Caki2 (cell line): Measurements from ENCODE around the gene HELZ2. TPM values are rescaled to one million over a fixed set of nuclear protein-coding genes. Genes with fewer than 3 reads are reported as not detected.
"Not testable (repeated sequence)": the region's sequence is repeated elsewhere in the genome, so short reads cannot be mapped to it uniquely, and the experiment has no call there.

Source experiments
- DNase-seq: peaks from one replicate; pipeline ENCODE4 v3.0.0-alpha.2; 2015; ENCODE audit warnings: low read depth
- in situ Hi-C: cut with HindIII; loops from 2 replicates; pipeline ENCODE4 v1.10.0; 2016; ENCODE audit warnings: low sequenced_read_pairs, low pct_unique_long_range_greater_than_20kb, mixed read lengths
- total RNA-seq: library from RNA; depleted of rRNA; stranded (reverse); fragments of >200 nt; shearing (Covaris generic); gene quantifications from 2 replicates; pipeline ENCODE4 v1.2.3, GENCODE V29; 2014; ENCODE audit warnings: low replicate concordance

The HELZ2 gene
- total RNA-seq, 1 experiment from 2014 or later = 26.3 TPM

- DNase-seq, in situ Hi-C loops: not testable (repeated sequence)
These were observed 27.6 kb upstream of the HELZ2 start for GRCh38 chr20:63601679-63602078.

DNA sequence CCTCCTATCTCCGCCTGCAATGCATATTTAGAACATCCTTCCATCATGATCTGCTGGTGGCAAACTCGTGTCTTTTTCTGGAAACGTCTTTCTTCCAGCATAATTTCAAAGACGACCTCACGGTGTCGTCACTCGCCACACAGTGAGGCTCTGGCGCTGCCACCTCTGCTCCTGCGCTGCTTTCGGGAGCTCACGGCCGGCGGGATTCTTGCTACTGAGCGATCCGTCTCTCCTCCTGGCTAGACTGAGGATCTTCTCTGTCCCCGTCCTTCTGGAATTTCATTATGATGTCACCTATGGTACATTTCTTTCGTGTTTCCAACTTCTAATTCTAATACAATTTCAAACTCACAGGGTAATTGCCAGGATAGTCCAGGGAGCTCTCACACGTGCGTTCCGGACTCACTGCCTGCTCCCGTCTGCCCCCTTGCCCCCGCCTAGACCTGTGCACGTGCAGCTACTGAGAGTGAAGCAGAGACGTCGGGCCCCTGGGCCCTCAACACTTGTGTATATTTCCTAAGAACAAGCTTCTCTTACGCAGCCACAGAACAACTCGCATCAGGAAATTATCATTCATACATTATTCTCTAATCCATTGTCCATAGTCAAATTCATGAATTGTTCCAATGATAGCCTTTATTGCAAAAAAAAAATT lies 25.5 kb upstream of the HELZ2 start:
- no peak for DNase-seq
- in situ Hi-C loops = loop anchor here (25.0 kb wide), 1 partner anchor 312 kb away; the partner anchor contains the start of gene COL20A1

DNA sequence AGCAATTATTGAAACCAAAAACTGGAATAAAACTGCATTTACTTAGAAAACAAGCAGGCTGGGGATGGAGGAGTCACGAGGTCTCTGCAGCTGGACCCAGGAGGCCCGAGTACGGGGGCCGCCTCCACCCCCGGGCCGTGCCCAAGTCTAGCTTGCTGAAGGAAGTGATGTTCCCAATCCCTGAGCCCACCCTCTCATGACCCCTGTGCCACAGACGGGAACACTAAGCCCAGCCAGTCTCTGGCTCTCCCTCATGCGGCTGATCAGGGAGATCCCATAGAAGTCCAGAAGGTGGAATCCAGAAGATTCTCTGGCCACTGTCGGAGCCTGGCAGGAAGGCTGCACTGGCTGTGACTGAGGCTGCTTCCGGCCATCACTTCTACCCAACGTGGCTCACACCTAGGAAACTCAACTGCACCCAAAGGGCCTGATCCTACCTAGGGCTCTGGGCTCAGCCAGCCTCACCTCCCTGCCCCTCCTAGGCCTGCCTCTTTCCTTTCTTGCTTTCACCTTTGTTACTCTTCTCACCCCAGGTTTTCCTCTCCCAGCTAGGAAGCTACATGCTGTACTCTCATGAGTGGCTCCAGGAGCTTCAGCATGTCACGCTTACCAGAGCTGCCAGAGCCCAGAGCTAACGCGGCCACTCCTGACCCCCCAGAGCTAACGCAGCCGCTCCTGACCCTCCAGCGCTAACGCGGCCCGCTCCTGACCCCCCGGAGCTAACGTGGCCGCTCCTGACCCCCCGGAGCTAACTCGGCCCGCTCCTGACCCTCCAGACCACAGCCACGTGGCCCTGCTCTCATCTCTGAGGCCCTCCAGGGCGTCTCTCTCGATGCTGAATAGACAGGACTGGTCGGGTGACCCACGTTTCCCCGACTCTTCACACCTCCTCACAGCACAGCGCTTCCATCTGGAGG lies 24.7 kb upstream of the HELZ2 start:
- in situ Hi-C loops = loop anchor here (25.0 kb wide), 1 partner anchor 311 kb away; the partner anchor contains the start of gene COL20A1
- no peak for DNase-seq

DNA sequence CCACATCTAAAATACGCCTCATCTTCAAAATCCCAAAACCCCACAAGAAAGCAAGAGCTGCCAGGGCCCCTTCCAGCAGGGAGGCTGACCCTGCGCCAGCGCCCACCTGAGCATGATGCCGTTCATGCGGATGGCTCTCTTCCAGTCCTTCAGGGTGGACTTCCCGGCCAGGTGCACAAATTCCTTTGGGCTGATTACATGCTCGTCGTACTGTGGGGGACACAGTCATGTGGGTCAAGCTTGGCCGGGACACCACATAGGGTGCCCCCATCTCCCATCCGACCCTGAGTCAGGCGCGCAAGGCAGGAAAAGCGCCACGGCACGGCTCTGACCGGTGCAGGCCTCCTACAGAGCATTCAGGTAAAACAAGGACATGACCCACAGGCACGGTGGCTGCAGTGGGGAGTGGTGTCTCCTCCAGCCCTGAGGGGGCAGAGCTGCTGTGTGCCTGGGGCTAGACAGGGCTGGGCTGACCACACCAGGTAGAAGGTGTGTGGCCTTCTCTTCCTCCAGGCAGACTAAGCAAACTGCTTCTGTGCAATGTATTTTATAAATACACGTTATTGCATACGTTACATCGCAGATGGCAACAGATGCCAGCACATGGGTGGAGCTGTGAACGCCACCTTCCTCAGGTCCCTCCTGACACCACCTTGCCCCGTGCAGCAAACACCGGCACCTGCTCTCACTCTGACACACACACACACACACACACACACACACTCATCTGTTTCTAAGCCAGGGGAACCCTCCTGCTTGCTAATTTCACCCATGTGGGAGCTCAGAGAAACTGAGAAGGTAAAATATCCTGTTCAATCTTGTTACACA lies 23.8 kb upstream of the HELZ2 start:
- in situ Hi-C loops = loop anchor here (25.0 kb wide), 1 partner anchor 311 kb away; the partner anchor contains the start of gene COL20A1
- DNase-seq = no peak

DNA sequence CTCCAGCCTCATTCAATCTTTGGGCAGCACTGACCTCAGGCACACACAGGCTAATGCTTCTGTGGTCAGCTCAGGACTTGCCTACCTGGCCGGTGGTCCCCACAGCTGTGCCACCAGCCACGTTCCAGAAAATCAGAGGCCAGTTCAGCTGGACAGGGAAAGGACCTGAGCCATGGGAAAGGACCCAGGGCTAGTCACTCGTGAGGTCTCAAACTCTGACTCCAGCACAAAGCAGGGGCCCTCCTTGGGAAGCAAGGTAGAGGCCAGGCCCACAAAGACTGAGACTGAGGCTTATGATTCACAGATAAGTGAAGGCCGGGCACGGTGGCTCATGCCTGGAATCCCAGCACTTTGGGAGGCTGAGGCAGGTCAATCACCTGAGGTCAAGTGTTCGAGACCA lies 22.4 kb upstream of the HELZ2 start:
- DNase-seq = no peak
- in situ Hi-C loops = loop anchor here (25.0 kb wide), 1 partner anchor 309 kb away; the partner anchor contains the start of gene COL20A1

GRCh38 chr20:63595416-63596127 lies 21.5 kb upstream of the HELZ2 start:
- in situ Hi-C loops = loop anchor here (25.0 kb wide), 1 partner anchor 308 kb away; the partner anchor contains the start of gene COL20A1
- DNase-seq = no peak

GRCh38 chr20:63594043-63594561 lies 20.1 kb upstream of the HELZ2 start:
- in situ Hi-C loops = loop anchor here (25.0 kb wide), 1 partner anchor 307 kb away; the partner anchor contains the start of gene COL20A1
- DNase-seq = no peak

DNA sequence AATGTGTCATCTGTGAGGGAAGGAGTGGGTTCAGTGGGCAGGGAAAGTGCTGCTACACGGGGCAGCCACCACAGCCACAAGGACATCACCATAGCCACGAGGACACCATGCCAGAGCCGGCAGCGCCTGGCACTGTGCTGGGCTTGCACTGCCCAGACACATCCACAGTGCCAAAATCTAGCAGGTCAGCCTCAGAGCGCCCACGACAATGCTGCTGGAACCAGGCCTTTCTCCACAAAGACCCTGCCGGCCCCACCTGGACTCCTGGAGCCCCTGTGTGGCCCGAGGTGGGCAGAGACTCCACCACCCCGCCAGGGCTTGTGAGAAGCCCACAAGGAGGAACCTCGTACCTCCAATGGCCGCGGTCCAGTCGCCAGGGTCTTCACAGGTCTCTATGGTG lies 18.6 kb upstream of the HELZ2 start:
- DNase-seq = no peak
- in situ Hi-C loops = loop anchor here (25.0 kb wide), 1 partner anchor 305 kb away; the partner anchor contains the start of gene COL20A1

DNA sequence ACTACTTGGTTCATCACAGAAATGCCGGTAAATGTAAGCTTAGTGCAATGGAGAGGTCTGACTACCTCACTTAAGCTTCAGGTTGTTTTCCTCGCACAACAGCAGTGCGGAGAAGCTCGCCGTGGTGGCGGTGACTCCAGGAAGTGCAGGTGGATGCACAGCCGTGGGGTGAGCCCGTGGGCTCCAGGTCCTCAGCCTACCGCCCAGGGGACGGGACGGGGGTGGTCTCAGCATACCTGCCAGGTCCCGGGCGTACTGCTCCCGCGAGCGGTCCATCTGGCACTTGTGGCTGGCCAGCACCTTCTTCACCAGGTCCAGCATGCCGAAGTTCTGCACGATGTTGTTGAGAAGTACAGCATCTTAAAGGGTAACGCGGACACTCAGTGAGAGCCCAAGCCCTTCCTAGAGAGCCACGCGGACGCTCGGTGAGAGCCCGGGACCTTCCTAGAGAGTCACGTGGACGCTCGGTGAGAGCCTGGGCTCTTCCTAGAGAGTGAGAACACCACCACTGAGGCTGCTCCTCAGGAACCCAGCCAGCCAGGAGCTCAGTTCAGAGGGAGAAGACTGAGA lies 17.8 kb upstream of the HELZ2 start:
- no peak for DNase-seq
- in situ Hi-C loops = loop anchor here (25.0 kb wide), 1 partner anchor 305 kb away; the partner anchor contains the start of gene COL20A1

- in situ Hi-C loops = loop anchor here (25.0 kb wide), 1 partner anchor 304 kb away; the partner anchor contains the start of gene COL20A1
- DNase-seq = no peak
These were observed 17.1 kb upstream of the HELZ2 start for GRCh38 chr20:63591147-63591533.

DNA sequence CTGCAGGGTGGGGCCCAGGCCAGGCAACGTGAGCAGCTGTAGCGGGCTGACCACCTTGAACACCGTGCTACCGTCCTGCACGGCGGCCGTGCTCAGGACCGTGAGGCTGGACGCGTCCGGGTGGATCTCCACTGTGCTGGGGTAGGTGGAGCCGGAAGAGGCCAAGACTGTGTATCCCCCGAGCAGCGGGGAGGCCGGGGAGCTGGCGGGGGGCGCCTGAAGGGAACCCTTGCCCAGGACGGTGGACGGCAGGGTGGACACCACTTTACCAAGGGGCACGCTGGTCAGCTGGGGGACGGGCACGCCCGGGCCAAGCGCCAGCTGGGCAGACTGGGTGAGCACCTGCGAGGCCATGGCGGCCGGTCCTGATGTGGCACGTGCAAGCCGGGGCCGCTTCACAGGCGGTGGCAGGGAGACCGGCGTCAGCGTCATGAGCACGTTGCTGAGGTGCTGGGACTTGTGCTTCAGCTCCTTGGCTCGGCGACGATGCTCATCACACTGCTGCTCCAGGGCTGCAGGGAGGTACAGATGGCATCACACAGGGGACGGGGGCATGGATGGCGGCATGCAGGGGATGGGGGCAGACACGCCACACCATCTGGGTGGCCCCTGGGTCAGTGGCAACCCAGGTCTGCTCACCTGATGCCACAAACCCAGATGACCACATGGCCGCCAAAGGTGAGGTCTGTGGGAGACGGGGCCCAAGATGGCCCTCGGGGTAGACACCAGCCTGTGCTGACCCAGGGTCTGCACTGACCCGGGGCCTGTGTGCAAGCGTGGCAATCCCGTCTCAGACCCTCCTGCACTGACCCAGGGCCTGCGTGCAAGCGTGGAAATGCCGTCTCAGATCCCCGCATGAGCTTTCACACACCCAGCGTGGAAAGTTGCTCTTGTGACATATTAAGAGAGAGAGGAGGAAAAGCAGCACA lies 16.4 kb upstream of the HELZ2 start:
- no peak for DNase-seq
- in situ Hi-C loops = loop anchor here (25.0 kb wide), 1 partner anchor 303 kb away; the partner anchor contains the start of gene COL20A1

GRCh38 chr20:63589261-63590217 lies 15.5 kb upstream of the HELZ2 start:
- in situ Hi-C loops = loop anchor here (25.0 kb wide), 1 partner anchor 302 kb away; the partner anchor contains the start of gene COL20A1

GRCh38 chr20:63588641-63589041 lies 14.6 kb upstream of the HELZ2 start:
- DNase-seq = no peak
- in situ Hi-C loops = loop anchor here (25.0 kb wide), 1 partner anchor 301 kb away; the partner anchor contains the start of gene COL20A1

More at GRCh38 chr20:63589261-63590217, 15.5 kb upstream of the HELZ2 start:
- DNase-seq = no peak

GRCh38 chr20:63587776-63588591 lies 13.9 kb upstream of the HELZ2 start:
- in situ Hi-C loops = loop anchor here (25.0 kb wide), 1 partner anchor 301 kb away; the partner anchor contains the start of gene COL20A1
- DNase-seq = no peak
